Measurements from ENCODE around the gene SEZ6L.
A peak's percentile ranks its signal among the peaks of the same experiment; 100 is the strongest.

Gene SEZ6L

DNA sequence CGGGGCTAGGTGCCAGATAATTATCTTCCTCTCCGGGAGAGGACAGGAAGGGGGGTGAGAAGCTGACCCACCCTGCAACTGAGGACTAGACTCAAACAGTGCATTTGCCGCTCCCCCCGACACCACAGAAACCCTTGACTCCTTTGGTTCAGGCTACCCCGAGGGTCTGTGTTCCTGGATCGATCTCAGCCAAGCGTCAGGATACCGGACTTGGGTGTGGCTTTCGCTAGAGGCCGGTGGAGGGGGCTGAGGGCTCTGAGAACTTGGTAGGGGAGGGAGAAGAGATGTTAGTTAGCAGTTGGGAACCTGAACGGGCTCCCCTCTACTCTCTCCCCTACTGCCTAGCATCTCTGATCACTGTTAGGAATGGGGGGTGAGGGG is 840 bp downstream of the SEZ6L start:
- H3K4me3 ChIP-seq (ENCODE audit: low read depth in 1 of 2, low read length in 2 of 2) = no peak overlapping the region
- H3K27me3 ChIP-seq (ENCODE audit: insufficient read depth, low read length, poor library complexity) = no peaks in the 10 kb centered on the region

DNA sequence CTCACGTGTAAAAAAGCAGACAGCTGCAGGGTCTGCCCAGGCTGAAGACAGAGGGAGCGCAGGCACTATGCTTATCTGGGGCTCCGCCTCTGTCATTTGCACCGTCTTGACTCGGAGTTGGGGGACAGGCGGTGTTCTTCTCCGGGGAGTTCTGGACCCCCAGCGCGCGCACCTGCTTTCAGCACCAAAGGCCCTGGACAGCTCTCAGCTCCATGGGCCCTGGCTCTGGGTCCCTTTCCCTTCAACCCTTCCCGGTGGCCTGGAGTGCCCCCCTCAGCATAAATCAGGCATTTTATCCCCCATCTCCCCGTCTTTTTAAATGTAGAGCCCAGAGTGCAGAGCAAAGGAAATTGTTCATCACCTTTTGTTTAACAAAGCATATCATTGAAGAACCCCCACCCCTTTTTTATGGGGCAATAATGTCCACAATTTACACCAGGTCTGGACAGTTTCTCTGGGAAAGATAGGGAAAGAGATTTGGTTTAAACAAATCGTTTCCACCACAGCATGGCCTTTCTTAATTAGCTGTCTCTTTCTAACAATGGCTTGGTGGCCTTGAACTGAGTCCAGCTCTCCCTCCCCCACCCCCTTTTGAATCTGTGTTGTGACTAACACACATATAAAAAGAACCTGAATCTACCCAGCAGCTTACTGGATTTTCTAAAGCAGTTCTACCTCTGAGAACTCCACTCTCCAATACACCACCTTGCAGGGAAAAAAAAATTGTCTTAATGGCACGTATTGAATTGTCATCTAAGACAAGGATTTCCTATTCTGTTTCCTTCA is 1.7 kb downstream of the SEZ6L start:
- H3K4me3 ChIP-seq (ENCODE audit: low read depth in 1 of 2, low read length in 2 of 2) = no peak overlapping the region
- no peaks in the 10 kb centered on the region for H3K79me2 ChIP-seq (ENCODE audit: insufficient read depth, low read length)
- H3K4me1 ChIP-seq (ENCODE audit: insufficient read depth, low read length) = no peaks in the 10 kb centered on the region
- no peak for TF ChIP-seq EZH2 (IDR thresholded peaks at IDR 0.05; ENCODE audit: borderline replicate concordance, low read depth, low read length, severe bottlenecking)
- TF ChIP-seq, protein P1, sequence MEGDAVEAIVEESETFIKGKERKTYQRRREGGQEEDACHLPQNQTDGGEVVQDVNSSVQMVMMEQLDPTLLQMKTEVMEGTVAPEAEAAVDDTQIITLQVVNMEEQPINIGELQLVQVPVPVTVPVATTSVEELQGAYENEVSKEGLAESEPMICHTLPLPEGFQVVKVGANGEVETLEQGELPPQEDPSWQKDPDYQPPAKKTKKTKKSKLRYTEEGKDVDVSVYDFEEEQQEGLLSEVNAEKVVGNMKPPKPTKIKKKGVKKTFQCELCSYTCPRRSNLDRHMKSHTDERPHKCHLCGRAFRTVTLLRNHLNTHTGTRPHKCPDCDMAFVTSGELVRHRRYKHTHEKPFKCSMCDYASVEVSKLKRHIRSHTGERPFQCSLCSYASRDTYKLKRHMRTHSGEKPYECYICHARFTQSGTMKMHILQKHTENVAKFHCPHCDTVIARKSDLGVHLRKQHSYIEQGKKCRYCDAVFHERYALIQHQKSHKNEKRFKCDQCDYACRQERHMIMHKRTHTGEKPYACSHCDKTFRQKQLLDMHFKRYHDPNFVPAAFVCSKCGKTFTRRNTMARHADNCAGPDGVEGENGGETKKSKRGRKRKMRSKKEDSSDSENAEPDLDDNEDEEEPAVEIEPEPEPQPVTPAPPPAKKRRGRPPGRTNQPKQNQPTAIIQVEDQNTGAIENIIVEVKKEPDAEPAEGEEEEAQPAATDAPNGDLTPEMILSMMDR (IDR thresholded peaks at IDR 0.05; ENCODE audit: borderline replicate concordance, extremely low read depth, low read length, poor library complexity, severe bottlenecking) = peak; percentile 29
- no peaks in the 10 kb centered on the region for H3K9me3 ChIP-seq (ENCODE audit: insufficient read depth, low read length, severe bottlenecking)
- no peak overlapping the region for H2AFZ ChIP-seq (ENCODE audit: low read depth, low read length)
- DNase-seq (peak; percentile 30), ATAC-seq (ENCODE audit: insufficient read depth, low read depth) (0 out of 3 replicates have a peak, but pooled peaks have one; percentile 29)
- no peaks in the 10 kb centered on the region for H3K36me3 ChIP-seq (ENCODE audit: insufficient read depth, low read length)
- H3K9ac ChIP-seq (ENCODE audit: low read depth, low read length) = no peak overlapping the region
- no peak overlapping the region for H3K4me2 ChIP-seq (ENCODE audit: insufficient read depth, low read length)
- H3K27me3 ChIP-seq (ENCODE audit: insufficient read depth, low read length, poor library complexity) = no peaks in the 10 kb centered on the region
- H3K27ac ChIP-seq (ENCODE audit: low read length) = no peak overlapping the region
- no peaks in the 10 kb centered on the region; the same call in 1 of the 2 replicates for H4K20me1 ChIP-seq (ENCODE audit: insufficient read depth, low read length)

More for the DNA sequence above, 840 bp downstream of the SEZ6L start:
- TF ChIP-seq EZH2 (IDR thresholded peaks at IDR 0.05; ENCODE audit: borderline replicate concordance, low read depth, low read length, severe bottlenecking) = no peak
- TF ChIP-seq, protein P1 (IDR thresholded peaks at IDR 0.05; ENCODE audit: borderline replicate concordance, extremely low read depth, low read length, poor library complexity, severe bottlenecking) = no peak
- Histone ChIP-seq H3K79me2 (ENCODE audit: insufficient read depth, low read length) (no peaks in the 10 kb centered on the region), H3K9ac (ENCODE audit: low read depth, low read length) (no peak overlapping the region), H3K27ac (ENCODE audit: low read length) (no peak overlapping the region), H4K20me1 (ENCODE audit: insufficient read depth, low read length) (no peaks in the 10 kb centered on the region; the same call in 1 of the 2 replicates), H3K9me3 (ENCODE audit: insufficient read depth, low read length, severe bottlenecking) (no peaks in the 10 kb centered on the region), H3K4me1 (ENCODE audit: insufficient read depth, low read length) (no peaks in the 10 kb centered on the region), H3K36me3 (ENCODE audit: insufficient read depth, low read length) (no peaks in the 10 kb centered on the region), H2AFZ (ENCODE audit: low read depth, low read length) (no peak overlapping the region), H3K4me2 (ENCODE audit: insufficient read depth, low read length) (no peak overlapping the region)
- no peak for ATAC-seq (ENCODE audit: insufficient read depth, low read depth)
- DNase-seq = no peak

DNA sequence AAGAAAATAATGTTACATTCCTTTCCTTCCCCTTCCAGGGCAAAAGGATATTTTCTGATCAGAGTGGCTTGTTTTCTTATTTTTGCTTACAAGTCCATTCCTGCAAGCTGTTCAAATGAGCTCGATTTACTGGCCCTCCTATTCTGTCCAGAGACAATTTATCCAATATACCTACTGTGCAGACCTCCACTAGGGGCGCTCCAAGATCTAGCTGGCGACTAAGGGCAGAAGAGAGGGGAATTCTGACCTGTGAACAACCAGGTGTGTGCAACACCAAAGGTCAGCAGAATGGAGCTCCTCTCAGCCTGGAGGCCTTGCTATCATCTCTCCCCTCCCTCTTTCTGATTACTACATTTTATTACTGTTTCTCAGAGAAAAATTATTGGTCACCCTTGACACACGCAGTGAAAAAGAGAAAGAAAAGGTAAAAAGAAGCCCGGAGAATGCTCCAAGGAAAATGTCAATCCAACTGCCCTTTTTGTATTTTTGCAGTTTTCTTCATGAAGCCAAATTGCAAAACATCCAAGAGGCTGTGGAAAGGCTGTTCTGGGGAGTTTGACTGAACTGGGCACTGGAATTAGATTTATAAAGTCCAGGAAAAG is 3.2 kb downstream of the SEZ6L start:
- H3K4me3 ChIP-seq (ENCODE audit: low read depth in 1 of 2, low read length in 2 of 2) = no peak overlapping the region
- H3K4me1 ChIP-seq (ENCODE audit: insufficient read depth, low read length) = no peaks in the 10 kb centered on the region
- H3K9me3 ChIP-seq (ENCODE audit: insufficient read depth, low read length, severe bottlenecking) = no peaks in the 10 kb centered on the region
- no peak overlapping the region for H3K9ac ChIP-seq (ENCODE audit: low read depth, low read length)
- H3K36me3 ChIP-seq (ENCODE audit: insufficient read depth, low read length) = no peaks in the 10 kb centered on the region
- H3K27ac ChIP-seq (ENCODE audit: low read length) = no peak overlapping the region
- H3K4me2 ChIP-seq (ENCODE audit: insufficient read depth, low read length) = no peak overlapping the region
- H3K27me3 ChIP-seq (ENCODE audit: insufficient read depth, low read length, poor library complexity) = no peaks in the 10 kb centered on the region
- no peaks in the 10 kb centered on the region for H3K79me2 ChIP-seq (ENCODE audit: insufficient read depth, low read length)
- H4K20me1 ChIP-seq (ENCODE audit: insufficient read depth, low read length) = no peaks in the 10 kb centered on the region; the same call in 1 of the 2 replicates
- no peak overlapping the region for H2AFZ ChIP-seq (ENCODE audit: low read depth, low read length)
- ATAC-seq (ENCODE audit: insufficient read depth, low read depth) = no peak; the same call in 2 of the 3 replicates
- TF ChIP-seq, protein P1 (IDR thresholded peaks at IDR 0.05; ENCODE audit: borderline replicate concordance, extremely low read depth, low read length, poor library complexity, severe bottlenecking) = peak; percentile 79
- no peak for TF ChIP-seq EZH2 (IDR thresholded peaks at IDR 0.05; ENCODE audit: borderline replicate concordance, low read depth, low read length, severe bottlenecking)
- DNase-seq = peak; percentile 39

All from DND-41 (cell line).